ENCODE results near the gene GUCA2B. TPM values are rescaled to one million over a fixed set of nuclear protein-coding genes. Genes with fewer than 3 reads are reported as not detected.

Gene GUCA2B
- total and polyA plus RNA-seq, 2 of the 4 experiments (the other 2 are of a cell fraction), result not detected

- Histone ChIP-seq H3K79me1 (ENCODE audit: low read depth in 1 of 2, low read length in 2 of 2) (no peaks in the 10 kb centered on the region), H3K4ac (ENCODE audit: low read depth, low read length) (no peak overlapping the region), H3K9ac (ENCODE audit: low read depth, low read length) (no peak overlapping the region), H3K9me3 (ENCODE audit: control insufficient read depth, insufficient read depth, low read length) (no peaks in the 10 kb centered on the region), H3K4me1 (ENCODE audit: control insufficient read depth, insufficient read depth, low read length) (peaks cover 4% of the 10 kb centered on the region), H3K14ac (replicated peaks; ENCODE audit: low read depth, low read length) (no peak overlapping the region), H2BK120ac (ENCODE audit: low read depth, low read length) (no peak overlapping the region), H3K23ac (ENCODE audit: low read depth, low read length) (no peak overlapping the region), H3K4me2 (ENCODE audit: low read depth, low read length) (no peak overlapping the region), H3K27me3 (ENCODE audit: control insufficient read depth, insufficient read depth, low read length) (no peaks in the 10 kb centered on the region), H3K36me3 (ENCODE audit: control insufficient read depth, insufficient read depth, low read length) (peaks cover 1% of the 10 kb centered on the region; the same call in 1 of the 2 replicates), H2AK9ac (replicated peaks; ENCODE audit: low read depth, low read length, poor library complexity) (no peak overlapping the region), H3K18ac (ENCODE audit: low read depth, low read length) (no peak overlapping the region), H3K56ac (ENCODE audit: extremely low read depth, insufficient read depth, low read length) (no peak overlapping the region), H2BK5ac (ENCODE audit: low read depth, low read length, poor library complexity, severe bottlenecking) (no peak overlapping the region), H4K20me1 (ENCODE audit: insufficient read depth, low read length) (peaks cover under 1% of the 10 kb centered on the region; the same call in 1 of the 2 replicates), H3K9me1 (ENCODE audit: insufficient read depth, low read length) (0 out of 2 replicates have a peak, but pooled peaks cover 2% of the 10 kb centered on the region), H2BK20ac (ENCODE audit: low read depth, low read length) (no peak overlapping the region), H3K4me3 (ENCODE audit: insufficient read depth, low read depth, low read length) (no peak overlapping the region), H2BK15ac (ENCODE audit: low read depth, low read length) (no peak overlapping the region), H4K8ac (ENCODE audit: low read depth in 2 of 2, low read length in 2 of 2) (no peak overlapping the region), H4K5ac (ENCODE audit: low read depth, low read length) (no peak overlapping the region), H4K91ac (ENCODE audit: insufficient read depth, low read depth, low read length) (no peak overlapping the region), H3K27ac (ENCODE audit: insufficient read depth, low read length) (no peak overlapping the region), H2AFZ (replicated peaks; ENCODE audit: low read length, poor library complexity) (no peak overlapping the region), H2AK5ac (ENCODE audit: low read depth, low read length) (no peak overlapping the region)
- no TSS peak for BruUV-seq (replicated peaks)
- ChIA-PET POLR2A (ENCODE audit: unreplicated experiment) (no interaction called here), CTCF (interaction anchor here (0.8 to 2.4 kb wide), 2 partner anchors 11 to 12 kb away, joined by 3 to 8 read pairs; no protein-coding TSS in a partner anchor)
- dilution Hi-C loops (cut with HindIII; ENCODE audit: low sequenced_read_pairs, unreplicated experiment) (no loop called here), in situ Hi-C loops (cut with MboI; ENCODE audit: low sequenced_read_pairs) (no loop called here), intact Hi-C loops (cut with micrococcal nuclease) (loop anchor here (10.0 kb wide), 1 partner anchor 483 kb away; the partner anchor contains the start of gene PPIH)
- ATAC-seq (ENCODE audit: low read depth) (no peak), DNase-seq (no peak)
- WGBS, 2 experiments (ENCODE audit: extremely low coverage in 2 of 2, insufficient read length in 1 of 2), result no CpG with 5 or more reads among the region's 6 CpGs
- TF ChIP-seq ELK1 (IDR thresholded peaks at IDR 0.05; ENCODE audit: borderline replicate concordance, low read depth, low read length) (no peak), SMC3 (IDR thresholded peaks at IDR 0.05; ENCODE audit: low read depth, low read length) (no peak), MAFK (IDR thresholded peaks at IDR 0.05; ENCODE audit: low read depth, low read length) (no peak), MAZ (IDR thresholded peaks at IDR 0.05; ENCODE audit: borderline replicate concordance, low read depth, low read length) (no peak), BHLHE40 (IDR thresholded peaks at IDR 0.05; ENCODE audit: low read depth, low read length) (no peak), POLR2A (IDR thresholded peaks at IDR 0.05; ENCODE audit: low read depth, low read length) (no peak), NFE2L2 (IDR thresholded peaks at IDR 0.05; ENCODE audit: low read depth, low read length) (no peak), RFX5 (IDR thresholded peaks at IDR 0.05; ENCODE audit: low read depth, low read length) (no peak), USF2 (IDR thresholded peaks at IDR 0.05; ENCODE audit: low read depth, low read length) (no peak), CEBPB (IDR thresholded peaks at IDR 0.05; ENCODE audit: low read depth, low read length) (no peak), RAD21 (IDR thresholded peaks at IDR 0.05; ENCODE audit: low read length) (no peak), CHD1 (IDR thresholded peaks at IDR 0.05; ENCODE audit: low read depth, low read length) (no peak)
- TF ChIP-seq, protein P1, sequence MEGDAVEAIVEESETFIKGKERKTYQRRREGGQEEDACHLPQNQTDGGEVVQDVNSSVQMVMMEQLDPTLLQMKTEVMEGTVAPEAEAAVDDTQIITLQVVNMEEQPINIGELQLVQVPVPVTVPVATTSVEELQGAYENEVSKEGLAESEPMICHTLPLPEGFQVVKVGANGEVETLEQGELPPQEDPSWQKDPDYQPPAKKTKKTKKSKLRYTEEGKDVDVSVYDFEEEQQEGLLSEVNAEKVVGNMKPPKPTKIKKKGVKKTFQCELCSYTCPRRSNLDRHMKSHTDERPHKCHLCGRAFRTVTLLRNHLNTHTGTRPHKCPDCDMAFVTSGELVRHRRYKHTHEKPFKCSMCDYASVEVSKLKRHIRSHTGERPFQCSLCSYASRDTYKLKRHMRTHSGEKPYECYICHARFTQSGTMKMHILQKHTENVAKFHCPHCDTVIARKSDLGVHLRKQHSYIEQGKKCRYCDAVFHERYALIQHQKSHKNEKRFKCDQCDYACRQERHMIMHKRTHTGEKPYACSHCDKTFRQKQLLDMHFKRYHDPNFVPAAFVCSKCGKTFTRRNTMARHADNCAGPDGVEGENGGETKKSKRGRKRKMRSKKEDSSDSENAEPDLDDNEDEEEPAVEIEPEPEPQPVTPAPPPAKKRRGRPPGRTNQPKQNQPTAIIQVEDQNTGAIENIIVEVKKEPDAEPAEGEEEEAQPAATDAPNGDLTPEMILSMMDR (conservative IDR thresholded peaks at IDR 0.05; ENCODE audit: low read depth, low read length), result no peak
These were observed 18.6 kb downstream of the GUCA2B start for GRCh38 chr1:42171679-42172266.

All from IMR-90 (cell line).